Measurements from ENCODE around the gene UMPS.
"Not testable (repeated sequence)": the region's sequence is repeated elsewhere in the genome, so short reads cannot be mapped to it uniquely, and the experiment has no call there.

The UMPS gene

GRCh38 chr3:124780356-124780755 is 50.1 kb downstream of the UMPS start:
- peak; percentile 44 for DNase-seq (ENCODE audit: low spot score)

GRCh38 chr3:124780761-124781475 is 50.7 kb downstream of the UMPS start:
- DNase-seq (ENCODE audit: low spot score): no peak

- no peak for DNase-seq (ENCODE audit: low spot score)
These were observed 51.5 kb downstream of the UMPS start for GRCh38 chr3:124781476-124782376.

GRCh38 chr3:124782377-124782712 is 52.1 kb downstream of the UMPS start:
- not testable (repeated sequence) for DNase-seq (ENCODE audit: low spot score)

- DNase-seq (ENCODE audit: low spot score): no peak
These were observed 53.4 kb downstream of the UMPS start for GRCh38 chr3:124783696-124784095.

- DNase-seq (ENCODE audit: low spot score): no peak
These were observed 54.6 kb downstream of the UMPS start for GRCh38 chr3:124784686-124785382.

- DNase-seq (ENCODE audit: low spot score): no peak
These were observed 55.7 kb downstream of the UMPS start for GRCh38 chr3:124785973-124786372.

- DNase-seq (ENCODE audit: low spot score): peak; percentile 50
These were observed 56.4 kb downstream of the UMPS start for GRCh38 chr3:124786511-124787241.

GRCh38 chr3:124787476-124788195 is 57.4 kb downstream of the UMPS start:
- no peak for DNase-seq (ENCODE audit: low spot score)

GRCh38 chr3:124788254-124788745 is 58.0 kb downstream of the UMPS start:
- DNase-seq (ENCODE audit: low spot score): no peak

GRCh38 chr3:124789103-124789502 is 58.9 kb downstream of the UMPS start:
- not testable (repeated sequence) for DNase-seq (ENCODE audit: low spot score)

GRCh38 chr3:124791142-124791541 is 60.9 kb downstream of the UMPS start:
- no peak for DNase-seq (ENCODE audit: low spot score)

- DNase-seq (ENCODE audit: low spot score): no peak
These were observed 61.4 kb downstream of the UMPS start for GRCh38 chr3:124791639-124792151.

- DNase-seq (ENCODE audit: low spot score): no peak
These were observed 62.2 kb downstream of the UMPS start for GRCh38 chr3:124792341-124793040.

GRCh38 chr3:124793054-124793739 is 62.9 kb downstream of the UMPS start:
- no peak for DNase-seq (ENCODE audit: low spot score)

GRCh38 chr3:124796477-124796876 is 66.2 kb downstream of the UMPS start:
- DNase-seq (ENCODE audit: low spot score): no peak

- no peak for DNase-seq (ENCODE audit: low spot score)
These were observed 67.2 kb downstream of the UMPS start for GRCh38 chr3:124797426-124797945.
